Glomerular visceral epithelial cell (primary cell): Measurements from ENCODE around the gene FBXO2.
"Not testable (repeated sequence)": the region's sequence is repeated elsewhere in the genome, so short reads cannot be mapped to it uniquely, and the experiment has no call there.

Experiments
- DNase-seq: peaks from one replicate; pipeline ENCODE4 v3.0.0-alpha.2; 2016; ENCODE audit errors: extremely low spot score

Gene FBXO2

DNA sequence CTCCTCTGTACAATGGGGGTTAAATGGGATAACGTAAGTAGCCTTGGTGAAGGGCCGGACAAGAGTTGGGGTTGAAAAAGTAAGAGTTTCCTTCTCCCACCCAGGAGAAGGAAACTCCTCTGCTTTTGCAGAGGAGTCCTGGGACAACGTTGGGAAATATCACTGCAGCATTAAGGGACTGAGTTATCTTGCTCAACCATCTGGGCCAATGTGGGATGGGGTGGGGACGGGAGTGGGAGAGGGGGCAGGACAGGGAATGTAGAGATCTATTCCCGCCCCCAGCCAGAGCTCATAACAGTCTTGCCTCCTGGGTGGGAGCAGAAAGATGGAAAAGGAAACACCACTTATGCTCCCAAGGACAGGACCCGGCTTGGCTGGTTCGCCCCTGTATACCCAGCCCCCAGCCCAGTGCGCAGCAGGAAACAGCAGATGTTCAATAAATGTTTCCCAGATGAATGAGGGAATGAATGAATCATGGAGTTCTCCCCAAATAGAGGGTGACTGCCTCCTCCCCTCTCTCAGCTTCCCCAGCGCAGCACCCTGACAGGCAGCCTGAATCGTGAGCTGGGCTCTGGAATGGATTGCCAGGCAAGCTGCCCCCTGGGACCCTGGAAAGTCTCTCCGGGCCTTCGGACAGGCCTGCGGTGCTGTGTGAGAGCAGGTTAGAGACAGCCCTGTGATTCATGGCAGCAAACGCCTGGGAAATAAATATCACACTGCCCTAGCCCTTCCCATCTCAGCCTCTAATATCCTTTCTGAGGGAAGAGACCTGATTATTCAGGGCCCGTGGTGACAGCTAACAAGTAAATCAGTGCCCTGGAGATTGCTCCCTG is 24.8 kb downstream of the FBXO2 start:
- no peak for DNase-seq

DNA sequence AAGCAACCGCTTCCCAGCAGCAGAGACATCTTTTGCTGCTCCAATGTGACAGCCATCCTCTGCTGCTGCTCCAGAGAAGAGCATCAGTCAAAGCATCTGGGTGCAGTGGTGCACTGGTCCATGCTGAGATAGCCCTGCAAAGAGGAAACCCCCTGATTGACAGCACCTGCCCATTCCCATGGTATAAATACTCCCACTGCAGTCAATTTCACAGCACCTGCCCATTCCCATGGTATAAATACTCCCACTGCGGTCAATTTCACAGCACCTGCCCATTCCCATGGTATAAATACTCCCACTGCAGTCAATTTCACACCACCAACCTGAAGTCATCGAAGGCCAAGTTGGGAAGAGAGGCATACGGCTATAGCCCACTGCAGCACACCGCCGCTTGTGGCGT is 25.5 kb downstream of the FBXO2 start:
- no peak for DNase-seq

DNA sequence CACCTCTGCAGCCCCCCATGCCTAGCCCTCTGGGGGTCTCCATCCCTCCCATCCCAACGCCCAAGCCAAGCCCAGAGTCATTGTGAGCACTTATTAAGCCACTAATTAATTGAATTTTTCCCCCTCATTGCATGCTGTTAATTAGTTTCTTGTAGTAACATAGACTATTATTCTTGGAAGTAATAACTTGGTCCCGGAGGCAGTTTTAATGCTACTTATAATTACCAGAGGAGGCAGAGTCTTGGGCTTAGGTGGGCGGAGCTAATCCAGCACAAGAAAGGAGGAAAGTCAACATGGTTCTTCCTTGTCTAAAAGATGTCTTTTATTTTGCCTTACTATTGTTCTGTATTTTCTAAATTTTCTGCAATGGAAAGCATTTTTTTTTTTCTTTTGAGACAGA is 27.7 kb downstream of the FBXO2 start:
- no peak for DNase-seq

DNA sequence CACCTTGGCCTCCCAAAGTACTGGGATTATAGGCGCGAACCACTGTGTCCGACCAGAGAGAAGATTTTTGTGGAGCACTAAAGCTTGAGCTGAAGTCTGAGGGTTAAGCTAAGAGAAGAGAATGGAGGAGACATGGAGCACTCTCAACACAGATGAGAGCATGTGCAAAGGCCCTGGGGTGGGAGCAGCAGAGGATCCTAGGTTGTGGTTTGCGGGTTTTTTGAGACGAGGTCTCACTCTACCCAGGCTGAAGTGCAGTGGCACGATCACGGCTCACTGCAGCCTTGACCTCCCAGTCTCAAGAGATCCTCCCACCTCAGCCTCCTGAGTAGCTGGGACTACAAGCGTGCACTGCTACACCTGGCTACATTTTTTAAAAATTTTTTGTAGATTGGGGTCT is 30.5 kb downstream of the FBXO2 start:
- no peak for DNase-seq

DNA sequence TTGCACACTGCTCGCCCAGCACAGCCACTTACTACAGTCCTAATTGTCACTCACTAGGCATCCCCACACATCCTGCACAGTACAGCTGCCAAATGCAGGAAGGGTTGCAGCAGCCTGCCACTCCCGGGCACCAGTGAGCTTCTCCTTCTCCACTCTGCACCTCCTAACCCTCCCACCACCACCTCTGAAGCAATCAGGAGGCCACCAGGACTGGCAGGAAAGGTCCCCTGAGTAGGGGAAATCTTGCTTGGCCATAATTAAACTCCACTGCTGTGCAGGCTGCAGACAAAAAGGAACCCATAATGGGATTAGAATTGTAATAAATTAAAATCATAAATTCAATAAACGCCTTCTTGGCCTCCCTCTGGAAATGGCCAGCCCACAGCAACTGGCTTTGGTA is 31.8 kb downstream of the FBXO2 start:
- DNase-seq = no peak

DNA sequence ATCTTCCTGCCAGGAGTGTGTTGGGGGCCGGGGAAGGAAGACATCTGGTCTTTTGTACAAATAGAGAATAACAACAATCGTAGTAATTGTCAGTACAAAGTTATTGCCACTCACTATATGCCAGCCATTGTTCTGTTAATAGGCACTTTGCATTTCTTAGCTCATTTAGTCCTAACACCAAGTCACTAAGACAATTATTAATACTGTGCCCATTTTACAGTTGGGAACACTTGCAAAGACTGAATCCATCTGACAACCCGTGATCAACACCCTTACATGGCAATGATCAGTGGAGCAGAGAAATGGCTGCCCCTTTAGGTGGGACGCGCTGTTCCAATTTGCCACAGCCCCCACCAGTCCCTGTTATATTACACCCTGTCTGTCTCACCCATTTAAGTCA is 33.3 kb downstream of the FBXO2 start:
- no peak for DNase-seq

DNA sequence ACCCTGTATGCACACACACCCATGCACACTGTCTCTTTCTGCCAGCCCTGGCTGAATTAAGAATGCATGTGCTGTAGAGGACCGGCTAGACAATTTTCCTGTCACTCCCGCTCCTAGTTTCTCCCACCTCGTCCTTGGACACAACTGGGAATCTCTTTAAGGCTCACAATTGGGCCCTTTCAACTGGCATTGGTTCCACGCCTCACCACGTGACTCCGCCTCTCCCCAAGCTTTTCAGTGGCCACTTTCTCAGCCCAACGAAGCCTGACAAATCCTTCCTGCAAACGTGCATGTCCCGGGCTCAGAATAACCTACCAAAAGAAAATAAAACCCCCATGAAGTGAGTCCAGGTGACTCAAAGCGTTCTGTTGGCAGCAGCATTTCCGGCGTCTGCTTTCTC is 33.8 kb downstream of the FBXO2 start:
- DNase-seq = no peak

DNA sequence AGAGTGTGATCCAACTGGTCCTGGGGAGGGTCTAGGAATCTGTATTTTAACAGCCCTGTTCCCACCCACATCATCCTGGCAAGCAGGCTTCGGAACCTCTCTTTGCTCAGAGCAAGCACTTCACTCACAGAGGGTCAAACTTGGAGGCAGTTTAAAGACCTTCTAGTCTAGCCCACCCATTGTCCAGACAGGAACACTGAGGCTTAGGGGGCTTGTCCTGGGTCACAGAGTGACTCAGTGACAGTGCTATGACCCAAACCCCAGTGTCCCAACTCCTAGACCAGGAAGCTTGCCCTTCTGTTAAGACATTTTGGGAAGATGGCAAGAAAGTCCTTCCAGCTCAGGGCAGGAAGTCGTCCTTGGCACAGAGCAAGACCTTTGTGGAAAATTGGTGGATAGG is 36.5 kb downstream of the FBXO2 start:
- DNase-seq = no peak

DNA sequence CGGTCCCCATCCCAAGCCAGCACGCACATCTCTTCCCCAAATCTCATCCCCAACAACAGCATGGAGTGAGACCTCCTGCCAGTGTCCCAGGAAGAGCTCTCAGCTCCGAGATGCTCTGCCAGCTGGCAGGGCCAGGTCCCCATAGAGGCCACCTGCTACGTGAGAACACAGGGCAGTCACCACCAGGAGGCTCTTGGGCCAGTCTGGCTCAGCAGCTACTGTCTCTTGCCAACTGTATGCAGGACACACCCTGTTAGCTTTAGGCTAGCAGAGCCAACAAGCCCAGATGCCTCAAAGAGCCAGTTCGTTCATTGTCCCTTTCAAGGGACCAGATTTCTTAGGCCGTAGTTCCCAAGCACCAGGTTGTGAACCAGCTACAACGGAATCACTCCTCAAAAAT is 36.9 kb downstream of the FBXO2 start:
- no peak for DNase-seq

DNA sequence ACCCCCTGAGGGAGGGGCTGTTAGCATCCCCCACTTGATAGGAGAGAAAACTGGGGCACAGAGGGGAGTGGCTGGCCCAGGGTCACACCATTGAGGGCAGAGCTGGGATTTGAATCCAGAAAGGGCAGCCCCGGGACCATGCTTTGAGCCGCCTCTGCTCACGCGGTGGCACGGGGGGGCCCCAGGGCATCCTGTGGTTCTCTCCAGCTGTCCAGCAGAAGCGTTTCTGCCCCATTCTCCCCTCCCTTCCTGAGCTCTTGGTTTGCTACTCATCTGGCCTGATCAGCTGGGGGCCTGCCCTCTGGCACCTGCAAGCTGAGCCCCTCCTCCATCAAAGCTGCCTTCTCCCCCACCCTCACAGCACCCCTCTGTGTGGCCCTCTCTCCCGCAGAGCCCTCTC is 37.5 kb downstream of the FBXO2 start:
- no peak for DNase-seq

DNA sequence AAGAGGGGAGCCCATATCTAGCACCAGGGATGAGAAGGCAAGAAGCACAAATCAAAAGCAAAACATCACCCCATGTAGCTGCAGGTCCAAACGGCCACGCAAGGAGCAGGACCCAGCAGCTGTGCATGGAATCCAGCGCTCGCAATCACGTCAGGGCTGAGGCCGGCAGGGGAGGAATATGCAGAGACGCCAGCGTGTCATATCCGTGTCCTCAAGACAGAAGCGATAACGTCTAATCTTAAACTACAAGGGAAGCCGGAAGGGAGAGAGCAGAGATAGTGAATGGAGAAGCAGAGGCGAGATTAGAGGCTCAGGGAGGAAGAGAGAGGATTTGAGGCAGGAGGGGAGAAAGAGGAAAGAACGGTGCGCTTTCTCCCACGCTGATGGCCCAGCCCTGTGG is 39.1 kb downstream of the FBXO2 start:
- no peak for DNase-seq

DNA sequence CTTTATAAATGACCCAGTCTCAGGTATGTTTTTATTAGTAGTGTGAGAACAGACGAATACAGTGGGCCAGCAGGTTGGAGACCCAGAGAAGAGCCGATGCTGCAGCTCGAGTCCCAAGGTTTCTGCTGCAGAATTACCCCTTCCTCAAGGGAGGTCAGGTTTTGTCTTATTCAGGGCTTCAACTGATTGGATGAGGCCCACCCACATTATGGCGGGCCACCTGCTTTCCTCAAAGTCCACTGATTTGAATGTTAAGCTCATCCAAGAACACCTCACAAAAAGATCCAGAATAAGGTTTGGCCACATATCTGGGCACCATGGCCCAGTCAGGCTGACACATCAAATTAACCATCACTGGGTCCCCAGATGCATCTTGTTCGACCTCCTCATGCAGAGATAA is 40.9 kb downstream of the FBXO2 start:
- no peak for DNase-seq

DNA sequence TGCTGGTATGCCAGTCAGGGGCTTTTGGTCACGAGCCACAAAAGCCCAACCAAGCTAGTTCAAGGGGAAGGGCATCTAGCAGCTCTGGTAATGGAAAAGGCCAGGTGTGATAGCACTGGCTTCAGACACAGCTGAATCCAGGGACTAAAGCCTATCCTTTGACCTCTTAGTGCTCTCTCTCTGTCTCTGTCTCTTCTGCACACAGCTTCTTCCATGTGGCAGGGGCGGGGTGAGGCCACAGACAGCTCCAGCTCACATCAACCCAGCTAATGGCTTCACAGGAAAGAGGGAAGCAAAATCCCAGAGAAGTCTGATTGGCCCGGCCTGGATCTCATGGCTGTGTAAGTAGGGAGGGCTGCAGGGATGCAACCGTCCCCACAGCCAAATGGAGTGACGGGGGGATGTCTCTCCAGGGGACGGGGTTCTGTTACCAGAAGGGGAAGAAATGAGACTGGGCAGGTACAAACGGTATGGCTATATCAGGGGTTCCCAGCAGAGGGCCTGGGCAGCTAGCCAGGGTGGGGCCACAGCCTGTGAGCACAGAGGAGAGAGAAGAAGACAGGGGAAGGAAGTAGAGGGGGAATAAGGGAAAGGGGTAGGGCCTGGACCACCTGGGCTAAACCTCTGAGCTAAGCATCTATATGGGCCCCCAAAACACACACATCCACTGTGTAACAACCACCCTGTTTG is 42.4 kb downstream of the FBXO2 start:
- no peak for DNase-seq

DNA sequence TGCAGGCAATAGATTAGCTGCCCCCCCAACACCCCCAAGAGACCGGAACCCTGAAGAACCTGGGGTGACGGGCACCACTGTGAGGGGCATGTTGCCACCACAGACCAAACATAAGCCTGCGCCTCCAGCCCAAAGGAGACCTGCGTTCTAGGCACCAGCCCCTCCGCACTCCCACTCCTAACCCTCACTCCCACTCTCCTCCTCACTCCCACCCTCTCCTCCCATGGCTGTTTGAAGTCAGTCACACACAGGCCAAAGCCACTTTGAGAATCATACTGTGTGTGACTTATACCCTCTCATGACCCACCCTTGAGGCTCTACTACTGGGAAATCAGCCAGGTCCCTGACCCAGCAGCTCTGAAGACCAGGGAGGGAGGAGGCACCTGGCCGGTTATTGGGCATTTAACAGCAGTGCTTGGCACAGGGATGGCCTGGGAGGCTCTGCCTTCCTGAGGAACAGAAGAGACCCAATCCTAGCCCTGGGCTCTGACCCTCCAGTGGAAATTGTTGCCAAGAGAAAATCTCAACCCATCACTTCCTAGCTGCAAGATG is 43.5 kb downstream of the FBXO2 start:
- DNase-seq = no peak

DNA sequence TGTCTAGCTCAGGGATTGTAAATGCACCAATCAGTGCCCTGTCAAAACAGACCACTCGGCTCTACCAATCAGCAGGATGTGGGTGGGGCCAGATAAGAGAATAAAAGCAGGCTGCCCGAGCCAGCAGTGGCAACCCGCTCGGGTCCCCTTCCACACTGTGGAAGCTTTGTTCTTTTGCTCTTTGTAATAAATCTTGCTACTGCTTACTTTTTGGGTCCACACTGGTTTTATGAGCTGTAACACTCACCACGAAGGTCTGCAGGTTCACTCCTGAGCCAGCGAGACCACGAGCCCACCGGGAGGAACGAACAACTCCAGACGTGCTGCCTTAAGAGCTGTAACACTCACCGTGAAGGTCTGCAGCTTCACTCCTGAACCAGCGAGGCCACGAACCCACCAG is 44.9 kb downstream of the FBXO2 start:
- DNase-seq = not testable (repeated sequence)

DNA sequence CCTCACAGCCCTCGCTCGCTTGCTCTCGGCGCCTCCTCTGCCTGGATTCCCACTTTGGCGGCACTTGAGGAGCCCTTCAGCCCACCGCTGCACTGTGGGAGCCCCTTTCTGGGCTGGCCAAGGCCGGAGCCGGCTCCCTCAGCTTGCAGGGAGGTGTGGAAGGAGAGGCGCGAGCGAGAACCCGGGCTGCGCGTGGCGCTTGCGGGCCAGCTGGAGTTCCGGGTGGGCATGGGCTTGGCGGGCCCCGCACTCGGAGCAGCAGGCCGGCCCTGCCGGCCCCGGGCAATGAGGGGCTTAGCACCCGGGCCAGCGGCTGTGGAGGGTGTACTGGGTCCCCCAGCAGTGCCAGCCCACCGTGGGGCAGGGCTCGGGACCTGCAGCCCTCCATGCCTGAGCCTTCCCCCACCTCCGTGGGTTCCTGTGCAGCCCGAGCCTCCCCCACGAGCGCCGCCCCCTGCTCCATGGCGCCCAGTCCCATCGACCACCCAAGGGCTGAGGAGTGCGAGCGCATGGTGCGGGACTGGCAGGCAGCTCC is 45.6 kb downstream of the FBXO2 start:
- not testable (repeated sequence) for DNase-seq

DNA sequence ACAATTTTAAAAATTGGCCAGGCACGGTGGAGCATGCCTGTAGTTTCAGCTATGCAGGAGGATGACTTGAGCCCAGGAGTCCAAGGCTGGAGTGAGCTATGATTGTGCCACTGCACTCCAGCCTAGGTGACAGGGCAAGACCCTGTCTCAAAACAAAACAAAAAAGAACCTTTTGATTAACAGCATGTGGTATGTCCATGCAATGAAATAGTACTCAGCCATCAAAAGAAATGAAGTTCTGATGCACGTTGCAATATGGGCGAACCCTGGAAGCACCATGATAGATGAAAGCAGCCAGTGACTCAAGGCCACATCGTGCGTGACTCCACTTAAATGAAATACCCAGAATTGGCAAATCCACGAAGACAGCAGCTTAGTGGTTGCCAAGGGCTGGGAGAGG is 47.5 kb downstream of the FBXO2 start:
- DNase-seq = no peak

DNA sequence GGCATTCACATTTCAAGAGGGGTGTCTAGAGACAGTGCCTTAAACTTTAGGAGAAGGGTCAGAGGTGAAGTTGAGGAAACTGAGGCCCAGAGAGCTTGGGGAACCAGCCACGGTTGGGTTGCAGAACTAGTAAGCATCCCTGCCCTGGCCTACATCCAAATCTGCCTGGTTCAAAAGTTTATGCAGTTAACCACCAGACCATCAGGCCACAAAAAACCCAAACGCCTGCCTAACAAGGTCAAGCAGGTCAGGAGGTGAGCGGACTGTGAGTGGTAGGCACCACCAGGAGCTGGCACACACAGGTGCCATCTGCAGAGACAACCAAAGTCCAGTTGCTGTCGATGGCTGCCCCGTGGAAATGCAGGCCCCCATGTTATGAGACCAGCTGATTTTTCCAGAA is 51.2 kb downstream of the FBXO2 start:
- DNase-seq = no peak

DNA sequence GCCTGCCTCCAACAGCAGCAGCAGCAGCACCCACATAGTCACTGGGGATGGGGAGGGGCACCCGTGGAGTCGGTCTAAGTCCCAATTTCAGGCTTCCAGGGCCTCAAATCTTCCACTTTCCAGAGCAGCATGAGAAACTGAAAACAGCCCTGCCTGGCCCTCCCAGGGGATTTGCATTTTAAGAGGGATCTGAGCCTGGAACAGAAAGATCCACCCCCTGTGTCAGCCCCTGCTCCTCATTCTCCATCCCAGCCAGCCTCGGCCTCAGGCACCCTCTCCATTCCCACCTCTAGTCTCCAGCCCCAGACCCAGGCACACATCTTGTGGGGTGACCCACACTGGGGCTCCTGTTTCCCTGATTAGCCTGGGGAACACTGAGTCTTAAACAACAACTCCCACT is 51.8 kb downstream of the FBXO2 start:
- DNase-seq = no peak

DNA sequence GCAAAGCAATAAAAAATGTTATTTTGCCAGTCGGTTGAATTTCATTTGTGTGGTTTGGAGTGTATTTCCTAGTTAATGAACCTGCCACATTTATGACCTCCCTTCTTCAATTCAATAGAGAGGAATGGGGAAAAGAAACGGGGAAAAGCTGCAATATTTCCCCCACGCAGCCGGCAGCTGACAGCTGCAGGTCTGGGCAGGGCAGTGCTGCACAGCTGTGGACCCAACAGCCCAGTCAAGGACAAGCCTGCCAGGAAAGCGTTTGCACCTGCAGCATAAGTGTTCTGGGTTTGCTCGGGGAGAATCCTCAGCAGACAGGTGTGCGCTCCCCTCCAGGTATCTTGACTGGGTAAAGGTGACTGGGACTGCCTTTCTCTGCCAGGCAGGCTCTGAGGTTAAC is 53.4 kb downstream of the FBXO2 start:
- no peak for DNase-seq

DNA sequence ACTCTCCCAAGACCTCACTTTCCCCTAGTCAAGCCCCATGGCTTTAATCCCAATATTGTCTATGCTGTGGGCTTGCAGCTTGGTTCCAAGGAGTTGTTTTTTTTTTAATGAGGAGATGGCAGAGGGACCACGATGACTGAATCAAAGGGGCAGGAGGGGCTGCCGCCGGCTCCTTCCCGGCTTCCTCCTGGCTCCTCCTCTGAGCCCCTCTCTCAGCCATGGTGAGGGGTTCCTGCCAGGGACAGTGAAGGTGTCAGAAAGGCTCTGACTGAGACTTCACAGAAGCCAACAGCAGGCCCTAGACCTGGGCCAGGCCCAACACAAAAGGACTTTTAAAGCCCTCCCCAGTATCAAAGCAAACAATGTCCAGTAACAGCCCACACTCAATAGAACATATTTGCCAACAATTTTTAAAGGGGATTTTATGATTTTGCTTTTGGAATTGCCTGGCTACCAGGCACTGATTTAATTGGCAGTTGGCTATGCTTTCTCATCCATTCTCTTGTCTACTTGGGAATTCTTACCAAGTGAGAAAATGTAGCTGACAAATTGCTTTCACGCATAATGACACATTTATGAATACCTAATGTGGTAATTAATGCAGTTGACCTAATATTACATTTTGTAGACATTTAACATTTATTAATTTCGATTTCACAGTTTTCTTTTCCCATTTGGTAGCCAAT is 54.2 kb downstream of the FBXO2 start:
- no peak for DNase-seq

DNA sequence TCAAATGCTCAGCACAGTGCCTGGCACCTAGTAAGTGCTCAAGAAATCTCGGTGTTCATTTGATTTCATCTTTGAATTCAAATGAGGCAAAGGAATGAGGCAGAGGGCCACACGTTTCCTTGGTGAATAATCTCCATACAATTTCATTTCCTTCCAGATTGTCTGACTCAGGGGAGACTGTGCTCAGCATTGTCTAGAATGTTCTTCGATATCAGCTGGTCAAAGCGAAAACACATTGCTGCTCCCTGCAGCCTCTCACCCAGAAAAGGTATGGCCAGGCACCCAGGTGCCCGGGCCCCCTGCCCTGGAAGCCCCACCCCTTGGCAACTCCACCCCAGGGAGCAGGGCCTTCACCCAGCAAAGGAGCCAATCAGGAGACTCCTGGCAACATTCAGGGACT is 55.8 kb downstream of the FBXO2 start:
- no peak for DNase-seq
